Heart left ventricle (tissue), 16 donors: Measurements from ENCODE around the gene PDE6B. TPM values are rescaled to one million over a fixed set of nuclear protein-coding genes. Genes with fewer than 3 reads are reported as not detected.

Experiments
- ATAC-seq, 4 donors: fragments of 200-7000 bp; cut with Tn5 transposase; one replicate each; pipeline ENCODE4 v1.9.1; 2020 to 2022; ENCODE audit warnings: moderate library complexity in 4 of 4, mild to moderate bottlenecking in 3 of 4, moderate number of reproducible peaks in 1 of 4
- DNase-seq, 5 donors: peaks; one replicate each; pipeline ENCODE4 v3.0.0-alpha.2; 2020
- H3K27ac ChIP-seq, 12 donors: fragments of 200-600 bp; sonication (generic) in 4 of 12; one replicate each; pipeline versions ENCODE4 v1.5.0 to v1.8.0; 2016 to 2022; ENCODE audit warnings: mild to moderate bottlenecking in 2 of 12
- H3K27me3 ChIP-seq, 9 donors: fragments of 200-600 bp; sonication (generic) in 2 of 9; one replicate each; pipeline versions ENCODE4 v1.5.1 to v1.8.0; 2016 to 2022; ENCODE audit warnings: mild to moderate bottlenecking in 3 of 9
- H3K36me3 ChIP-seq, 9 donors: fragments of 200-600 bp; sonication (generic) in 2 of 9; one replicate each; pipeline versions ENCODE4 v1.5.0 to v1.8.0; 2018 to 2022; ENCODE audit warnings: mild to moderate bottlenecking in 2 of 9
- H3K4me1 ChIP-seq, 12 donors: fragments of 200-600 bp; sonication (generic) in 4 of 12; one replicate each; pipeline versions ENCODE4 v1.5.0 to v1.8.0; 2016 to 2022; ENCODE audit warnings: mild to moderate bottlenecking in 3 of 12
- H3K4me3 ChIP-seq, 12 donors: fragments of 200-600 bp; sonication (generic) in 4 of 12; one replicate each; pipeline versions ENCODE4 v1.5.0 to v1.8.0; 2017 to 2022; ENCODE audit warnings: mild to moderate bottlenecking in 9 of 12, moderate library complexity in 4 of 12
- H3K9me3 ChIP-seq, 12 donors: fragments of 200-600 bp; sonication (generic) in 4 of 12; one replicate each; pipeline versions ENCODE4 v1.5.0 to v1.8.0; 2016 to 2022; ENCODE audit warnings: mild to moderate bottlenecking in 1 of 12
- POLR2A ChIP-seq, 2 donors: fragments of 450-650 bp; IDR thresholded peaks; one replicate each; pipeline ENCODE4 v1.6.1; 2017; ENCODE audit warnings: antibody characterized with exemption in 2 of 2, mild to moderate bottlenecking in 2 of 2, moderate library complexity in 2 of 2
- WGBS, 4 donors: extraction: QIAGEN DNeasy Blood & Tissue Kit in 2 of 4; methylation state at CpG; one replicate each; pipeline versions ENCODE4 v1.1.5 to v1.1.7; 2013 to 2018; 5-methylcytosine and 5-hydroxymethylcytosine counted together
- intact Hi-C, 10 donors: fragments of 100-400 bp; cut with DNase I; formaldehyde crosslinking; loops; one replicate each; pipeline versions ENCODE4 v1.11.1 to v1.14.2; 2022
- polyA plus RNA-seq, 2 donors: library from polyadenylated mRNA; stranded (reverse); fragments of 200-250 nt; gene quantifications; one replicate each; pipeline ENCODE4 v1.2.3, GENCODE V29; 2013
- total RNA-seq, 9 donors: library from RNA; depleted of rRNA in 2 of 9; stranded (reverse); fragments of >200 nt in 2 of 9; fragmentation: NEBNext Ultra II Directional in 3 of 9; extraction: Animal tissue kit (Norgen Biotek cat#: 25700) in 3 of 9; gene quantifications; one replicate each; pipeline versions ENCODE4 v1.1.0 to v1.2.4, GENCODE V29; 2016 to 2023
- TF ChIP-seq, protein P1 (sequence below), 12 donors: fragments of 200-600 bp; sonication (generic) in 4 of 12; IDR thresholded peaks; one replicate each; pipeline versions ENCODE4 v1.5.0 to v1.8.0; 2018 to 2022; ENCODE audit warnings: antibody characterized with exemption in 12 of 12, mild to moderate bottlenecking in 5 of 12
- donor health status: ischemic (EF 13 %, LVEDD 7.1; RV severe dilation, severe dysfunction).
- donor health status: healthy with polysubstance abuse.
- donor health status: DM: no; HTN: yes; CAD: no.
- donor health status: DM: no; HTN: no; CAD: no.
- donor health status: ischemic (EF 25% LVEDD 6.9; RV normal size, moderate dysfunction).
- donor health status: ischemic (EF 25% LVEDD 5.7; RV mildly dilated, moderate dysfunction).
- donor health status: healthy.
- donor health status: DM: yes; HTN: yes; CAD: no.
- donor health status: ischemic (EF 35%, LVEDD 5.7; RV mildly dilated, moderate dysfunction).
- donor health status: nonischemic (EF 11% LVEDD 7.7; RV severe dilation, severe dysfunction).
- donor health status: DM: yes; HTN: yes; CAD: no.
- donor health status: PGD.
- donor health status: ischemic (EF 29% LVEDD 5.4; RV normal size, mild dysfunction).
- donor health status: nonischemic (EF 23%, LVEDD 6.1; RV moderate dilation, normal function).

PDE6B gene
- total and polyA plus RNA-seq, 11 donors, result 0.61 to 8.4 (median 3.5) TPM

DNA sequence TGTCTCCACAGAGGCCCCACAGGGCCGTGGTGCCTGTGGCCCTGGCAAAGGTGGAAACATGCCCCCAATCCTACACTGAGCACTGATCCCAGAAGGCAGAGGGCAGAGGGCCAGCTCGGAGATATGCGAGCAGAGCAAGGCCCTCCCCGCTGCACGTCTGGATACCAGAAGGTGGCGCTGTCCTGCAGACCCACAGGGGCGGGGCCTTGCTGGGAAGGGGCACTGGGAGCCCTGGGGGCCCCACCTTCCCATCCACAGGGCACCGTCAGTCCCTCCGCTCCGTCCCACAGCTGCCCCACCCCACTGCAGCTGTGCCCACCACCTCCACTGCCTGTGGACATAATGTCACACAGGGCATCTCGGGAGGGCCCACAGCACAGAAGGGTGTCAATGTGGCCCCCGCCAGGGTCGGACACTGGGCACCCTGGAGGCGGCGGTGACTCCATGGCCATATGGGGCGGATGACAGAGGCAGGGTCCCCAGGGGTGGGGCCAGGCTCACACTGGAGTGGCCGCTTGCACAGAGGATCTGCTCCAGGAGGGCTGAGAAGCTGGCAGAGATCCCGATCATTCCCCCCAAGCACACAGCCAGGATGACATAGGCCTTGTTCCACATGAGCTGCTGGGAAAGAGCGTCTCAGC, 58.7 kb downstream of the PDE6B start:
- WGBS, 4 donors, result 44 to 59% (median 49%) methylated on average over 15 to 19 of the region's 19 CpGs
- Histone ChIP-seq H3K9me3 (no peaks in the 10 kb centered on the region), H3K4me1 (peaks cover 6 to 56% (median 43%) of the 10 kb centered on the region in 12 donors), H3K36me3 (no peaks in the 10 kb centered on the region), H3K4me3 (no peak overlapping the region), H3K27me3 (no peaks in the 10 kb centered on the region), H3K27ac (peak overlapping the region in 1 of 12 donors; percentile 57)
- ATAC-seq (peak; percentile 21 to 50 (median 24)), DNase-seq (peak; percentile 73 to 87 (median 80))
- TF ChIP-seq, protein P1, sequence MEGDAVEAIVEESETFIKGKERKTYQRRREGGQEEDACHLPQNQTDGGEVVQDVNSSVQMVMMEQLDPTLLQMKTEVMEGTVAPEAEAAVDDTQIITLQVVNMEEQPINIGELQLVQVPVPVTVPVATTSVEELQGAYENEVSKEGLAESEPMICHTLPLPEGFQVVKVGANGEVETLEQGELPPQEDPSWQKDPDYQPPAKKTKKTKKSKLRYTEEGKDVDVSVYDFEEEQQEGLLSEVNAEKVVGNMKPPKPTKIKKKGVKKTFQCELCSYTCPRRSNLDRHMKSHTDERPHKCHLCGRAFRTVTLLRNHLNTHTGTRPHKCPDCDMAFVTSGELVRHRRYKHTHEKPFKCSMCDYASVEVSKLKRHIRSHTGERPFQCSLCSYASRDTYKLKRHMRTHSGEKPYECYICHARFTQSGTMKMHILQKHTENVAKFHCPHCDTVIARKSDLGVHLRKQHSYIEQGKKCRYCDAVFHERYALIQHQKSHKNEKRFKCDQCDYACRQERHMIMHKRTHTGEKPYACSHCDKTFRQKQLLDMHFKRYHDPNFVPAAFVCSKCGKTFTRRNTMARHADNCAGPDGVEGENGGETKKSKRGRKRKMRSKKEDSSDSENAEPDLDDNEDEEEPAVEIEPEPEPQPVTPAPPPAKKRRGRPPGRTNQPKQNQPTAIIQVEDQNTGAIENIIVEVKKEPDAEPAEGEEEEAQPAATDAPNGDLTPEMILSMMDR (IDR thresholded peaks at IDR 0.05), result peak; percentile 53 to 78 (median 70)
- no peak for TF ChIP-seq POLR2A (IDR thresholded peaks at IDR 0.05)
- intact Hi-C loops, result no loop called here

- Histone ChIP-seq H3K27ac (no peak overlapping the region), H3K9me3 (no peaks in the 10 kb centered on the region), H3K36me3 (no peaks in the 10 kb centered on the region), H3K27me3 (no peaks in the 10 kb centered on the region), H3K4me1 (peaks cover 6 to 63% (median 48%) of the 10 kb centered on the region in 12 donors), H3K4me3 (no peak overlapping the region)
- TF ChIP-seq, protein P1 (IDR thresholded peaks at IDR 0.05), result no peak
- TF ChIP-seq POLR2A (IDR thresholded peaks at IDR 0.05), result no peak
- ATAC-seq (no peak), DNase-seq (peak in 2 of 5 donors; percentile 25 to 49)
- WGBS, 4 donors, result 81 to 87% (median 84%) methylated on average over 18 to 21 of the region's 21 CpGs
- intact Hi-C loops, result no loop called here
Observed at GRCh38 chr4:684623-685327, 59.4 kb downstream of the PDE6B start.

DNA sequence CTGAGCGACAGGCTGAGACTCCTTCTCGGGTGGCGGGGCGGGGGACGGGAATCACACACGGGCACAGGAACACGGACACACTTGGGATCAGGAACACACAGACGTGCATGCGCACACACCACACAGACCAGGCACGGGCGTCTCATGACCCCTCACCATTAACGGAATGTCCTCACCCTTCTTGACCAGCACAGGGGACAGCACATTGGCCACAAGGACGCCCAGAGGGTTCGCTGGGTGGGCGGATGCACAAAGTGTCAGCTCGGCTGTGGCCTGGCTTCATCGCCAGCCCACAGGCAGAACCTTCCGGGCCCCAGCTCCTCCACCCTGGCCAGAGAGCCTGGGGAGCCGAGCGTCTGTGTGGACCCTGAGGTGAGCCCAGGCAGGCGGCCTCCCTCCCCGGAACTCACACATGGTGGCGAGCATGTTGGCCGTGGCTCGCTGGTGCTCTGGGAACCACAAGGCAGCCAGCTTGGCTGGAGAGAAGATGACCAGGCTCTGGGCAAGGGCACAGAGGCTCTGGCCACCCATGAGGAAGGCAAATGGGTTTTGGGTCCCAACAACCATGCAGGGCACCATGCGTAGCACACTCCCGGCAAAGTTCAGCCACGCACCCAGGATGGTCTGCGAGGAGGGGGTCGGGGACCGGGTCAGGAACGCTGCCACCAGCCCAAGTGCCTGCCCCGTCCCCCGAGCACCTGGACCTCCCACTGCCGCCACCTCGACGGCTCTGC, 60.5 kb downstream of the PDE6B start:
- ATAC-seq, result no peak
- H3K4me1 ChIP-seq, result peaks cover 2 to 62% (median 45%) of the 10 kb centered on the region in 12 donors
- no peaks in the 10 kb centered on the region for H3K36me3 ChIP-seq
- TF ChIP-seq, protein P1 (IDR thresholded peaks at IDR 0.05), result no peak
- no peak for TF ChIP-seq POLR2A (IDR thresholded peaks at IDR 0.05)
- intact Hi-C loops, result no loop called here
- no peak overlapping the region for H3K4me3 ChIP-seq
- no peaks in the 10 kb centered on the region for H3K9me3 ChIP-seq
- peak in 3 of 5 donors; percentile 35 to 54 (median 35) for DNase-seq
- WGBS, 4 donors, result 94 to 97% (median 95%) methylated on average over 27 to 37 of the region's 37 CpGs
- no peak overlapping the region for H3K27ac ChIP-seq
- H3K27me3 ChIP-seq, result no peaks in the 10 kb centered on the region
